HepG2 (cell line): ENCODE measurements around the gene TANGO2.

Experiments used
- EZH2 ChIP-seq: conservative IDR thresholded peaks from 2 replicates; pipeline ENCODE4 v1.6.1; 2012; ENCODE audit warnings: mild to moderate bottlenecking, low read depth, low read length, moderate library complexity
- POLR2AphosphoS5 ChIP-seq: IDR thresholded peaks from 2 replicates; pipeline ENCODE4 v1.6.1; 2012; ENCODE audit warnings: low read depth, low read length
- ZNF143 ChIP-seq: sonication (generic); formaldehyde crosslinking; IDR thresholded peaks from 2 replicates; pipeline ENCODE4 v1.4.0; 2020; ENCODE audit warnings: missing genetic modification reagents
- TF ChIP-seq, protein P1 (sequence below): sonication (generic); formaldehyde crosslinking; IDR thresholded peaks from 2 replicates; pipeline ENCODE4 v1.5.0; 2020; ENCODE audit warnings: mild to moderate bottlenecking, missing genetic modification reagents, borderline replicate concordance
- TF ChIP-seq, protein P2 (sequence below): sonication (generic); formaldehyde crosslinking; IDR thresholded peaks from 2 replicates; pipeline ENCODE4 v1.5.0; 2020; ENCODE audit warnings: mild to moderate bottlenecking, missing genetic modification reagents, moderate library complexity

DNA sequence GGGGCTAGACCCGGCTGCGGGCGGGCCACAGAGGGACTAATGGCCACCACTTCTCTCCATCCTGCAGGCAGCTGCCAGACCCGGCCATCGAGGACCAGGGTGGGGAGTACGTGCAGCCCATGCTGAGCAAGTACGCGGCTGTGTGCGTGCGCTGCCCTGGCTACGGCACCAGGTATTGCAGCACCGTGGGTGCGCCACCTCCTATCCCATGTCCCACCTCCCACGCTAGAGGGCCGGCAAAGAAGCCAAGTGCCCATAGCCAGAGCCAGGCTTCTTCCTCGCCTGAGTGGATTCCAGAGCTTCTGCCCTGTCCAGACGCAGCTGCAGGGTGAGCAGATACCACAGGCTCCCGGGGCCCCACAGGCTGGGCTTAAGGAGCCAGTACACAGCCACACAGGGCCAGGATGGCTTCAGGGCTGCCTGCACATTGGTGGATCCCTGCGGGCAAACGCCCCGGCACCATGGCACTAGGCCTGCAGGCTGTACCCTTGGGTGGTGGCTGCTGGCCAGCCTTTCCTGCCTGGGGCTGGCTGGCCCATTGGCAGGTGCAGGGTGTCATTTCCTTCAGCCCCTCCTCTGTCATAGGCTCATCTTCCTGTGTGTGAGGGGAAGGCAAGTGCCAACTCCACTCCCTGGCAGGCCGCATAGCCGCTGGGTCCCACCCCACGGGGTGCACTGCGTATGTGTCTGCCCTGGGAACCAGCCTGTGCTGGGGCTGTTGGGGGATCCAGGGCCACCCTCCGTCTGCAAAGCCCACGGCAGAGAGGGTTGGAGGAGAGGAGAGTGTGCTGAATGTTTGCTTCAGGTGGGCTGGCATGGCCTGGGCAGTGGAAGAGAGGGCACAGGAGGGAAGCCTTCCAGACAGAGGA, 42.6 kb downstream of the TANGO2 start:
- TF ChIP-seq, protein P1, sequence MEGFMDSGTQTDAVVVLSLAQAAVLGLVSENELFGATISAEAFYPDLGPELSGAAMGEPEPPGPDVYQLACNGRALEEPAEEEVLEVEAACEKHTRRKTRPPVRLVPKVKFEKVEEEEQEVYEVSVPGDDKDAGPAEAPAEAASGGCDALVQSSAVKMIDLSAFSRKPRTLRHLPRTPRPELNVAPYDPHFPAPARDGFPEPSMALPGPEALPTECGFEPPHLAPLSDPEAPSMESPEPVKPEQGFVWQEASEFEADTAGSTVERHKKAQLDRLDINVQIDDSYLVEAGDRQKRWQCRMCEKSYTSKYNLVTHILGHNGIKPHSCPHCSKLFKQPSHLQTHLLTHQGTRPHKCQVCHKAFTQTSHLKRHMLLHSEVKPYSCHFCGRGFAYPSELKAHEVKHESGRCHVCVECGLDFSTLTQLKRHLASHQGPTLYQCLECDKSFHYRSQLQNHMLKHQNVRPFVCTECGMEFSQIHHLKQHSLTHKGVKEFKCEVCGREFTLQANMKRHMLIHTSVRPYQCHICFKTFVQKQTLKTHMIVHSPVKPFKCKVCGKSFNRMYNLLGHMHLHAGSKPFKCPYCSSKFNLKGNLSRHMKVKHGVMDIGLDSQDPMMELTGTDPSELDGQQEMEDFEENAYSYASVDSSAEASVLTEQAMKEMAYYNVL (CRISPR knock-in tag): no peak
- TF ChIP-seq EZH2 (no peak), POLR2AphosphoS5 (no peak), ZNF143 (no peak)
- TF ChIP-seq, protein P2, sequence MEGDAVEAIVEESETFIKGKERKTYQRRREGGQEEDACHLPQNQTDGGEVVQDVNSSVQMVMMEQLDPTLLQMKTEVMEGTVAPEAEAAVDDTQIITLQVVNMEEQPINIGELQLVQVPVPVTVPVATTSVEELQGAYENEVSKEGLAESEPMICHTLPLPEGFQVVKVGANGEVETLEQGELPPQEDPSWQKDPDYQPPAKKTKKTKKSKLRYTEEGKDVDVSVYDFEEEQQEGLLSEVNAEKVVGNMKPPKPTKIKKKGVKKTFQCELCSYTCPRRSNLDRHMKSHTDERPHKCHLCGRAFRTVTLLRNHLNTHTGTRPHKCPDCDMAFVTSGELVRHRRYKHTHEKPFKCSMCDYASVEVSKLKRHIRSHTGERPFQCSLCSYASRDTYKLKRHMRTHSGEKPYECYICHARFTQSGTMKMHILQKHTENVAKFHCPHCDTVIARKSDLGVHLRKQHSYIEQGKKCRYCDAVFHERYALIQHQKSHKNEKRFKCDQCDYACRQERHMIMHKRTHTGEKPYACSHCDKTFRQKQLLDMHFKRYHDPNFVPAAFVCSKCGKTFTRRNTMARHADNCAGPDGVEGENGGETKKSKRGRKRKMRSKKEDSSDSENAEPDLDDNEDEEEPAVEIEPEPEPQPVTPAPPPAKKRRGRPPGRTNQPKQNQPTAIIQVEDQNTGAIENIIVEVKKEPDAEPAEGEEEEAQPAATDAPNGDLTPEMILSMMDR (CRISPR knock-in tag): no peak
